ENCODE results near the gene YIPF3.

YIPF3 gene

DNA sequence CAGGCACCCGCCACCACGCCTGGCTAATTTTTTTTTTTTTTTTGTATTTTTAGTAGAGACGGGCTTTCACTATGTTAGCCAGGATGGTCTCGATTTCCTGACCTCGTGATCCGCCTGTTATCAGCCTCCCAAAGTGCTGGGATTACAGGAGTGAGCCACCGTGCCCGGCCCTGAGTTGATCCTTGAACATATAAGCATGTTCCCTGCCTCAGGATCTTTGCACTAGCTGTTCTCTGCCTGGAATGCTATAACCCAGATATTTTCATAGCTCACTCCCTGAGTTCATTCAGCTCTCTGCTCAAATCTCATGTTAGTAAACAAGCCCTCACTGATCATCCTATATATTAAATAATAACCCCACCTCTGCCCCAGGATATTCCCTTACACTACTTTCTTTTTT lies 52.4 kb downstream of the YIPF3 start:
- TF ChIP-seq SPI1 (IDR thresholded peaks at IDR 0.05; ENCODE audit: borderline replicate concordance, low read depth) (no peak), GABPA (IDR thresholded peaks at IDR 0.05; ENCODE audit: low read depth) (no peak)
- TF ChIP-seq, protein P1, sequence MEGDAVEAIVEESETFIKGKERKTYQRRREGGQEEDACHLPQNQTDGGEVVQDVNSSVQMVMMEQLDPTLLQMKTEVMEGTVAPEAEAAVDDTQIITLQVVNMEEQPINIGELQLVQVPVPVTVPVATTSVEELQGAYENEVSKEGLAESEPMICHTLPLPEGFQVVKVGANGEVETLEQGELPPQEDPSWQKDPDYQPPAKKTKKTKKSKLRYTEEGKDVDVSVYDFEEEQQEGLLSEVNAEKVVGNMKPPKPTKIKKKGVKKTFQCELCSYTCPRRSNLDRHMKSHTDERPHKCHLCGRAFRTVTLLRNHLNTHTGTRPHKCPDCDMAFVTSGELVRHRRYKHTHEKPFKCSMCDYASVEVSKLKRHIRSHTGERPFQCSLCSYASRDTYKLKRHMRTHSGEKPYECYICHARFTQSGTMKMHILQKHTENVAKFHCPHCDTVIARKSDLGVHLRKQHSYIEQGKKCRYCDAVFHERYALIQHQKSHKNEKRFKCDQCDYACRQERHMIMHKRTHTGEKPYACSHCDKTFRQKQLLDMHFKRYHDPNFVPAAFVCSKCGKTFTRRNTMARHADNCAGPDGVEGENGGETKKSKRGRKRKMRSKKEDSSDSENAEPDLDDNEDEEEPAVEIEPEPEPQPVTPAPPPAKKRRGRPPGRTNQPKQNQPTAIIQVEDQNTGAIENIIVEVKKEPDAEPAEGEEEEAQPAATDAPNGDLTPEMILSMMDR (IDR thresholded peaks at IDR 0.05; ENCODE audit: insufficient read depth, low read length) = no peak
- no peak overlapping the region for H3K4me3 ChIP-seq (replicated peaks; ENCODE audit: insufficient read depth, low read length)
- H3K27me3 ChIP-seq (ENCODE audit: insufficient read depth, poor library complexity, severe bottlenecking) = no peaks in the 10 kb centered on the region
- no peak overlapping the region for H3K27ac ChIP-seq (replicated peaks)
- no peak for DNase-seq (ENCODE audit: low read depth in 1 of 2, low spot score in 1 of 2)

DNA sequence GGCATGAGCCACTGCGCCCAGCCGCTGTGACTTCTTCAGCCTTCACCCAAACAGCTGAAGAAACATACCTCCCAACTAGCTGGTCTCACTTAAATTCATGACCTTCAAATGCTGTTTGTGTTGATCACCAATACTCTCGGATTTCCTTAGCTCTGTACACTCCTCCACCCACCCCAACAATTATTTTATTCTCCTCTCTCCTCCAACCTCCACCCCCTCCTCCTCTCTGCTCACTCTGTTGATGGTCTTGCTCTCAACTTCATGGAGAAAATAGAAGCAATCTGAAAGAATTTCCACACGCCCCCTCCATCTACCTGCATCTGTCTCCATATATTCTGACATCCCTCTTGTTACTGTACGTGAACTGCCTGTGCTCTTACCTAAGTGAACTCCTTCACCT lies 54.8 kb downstream of the YIPF3 start:
- H3K27ac ChIP-seq (replicated peaks) = no peak overlapping the region
- no peak for TF ChIP-seq GABPA (IDR thresholded peaks at IDR 0.05; ENCODE audit: low read depth)
- no peak for TF ChIP-seq POLR2AphosphoS5 (IDR thresholded peaks at IDR 0.05; ENCODE audit: low read depth)
- TF ChIP-seq, protein P2, sequence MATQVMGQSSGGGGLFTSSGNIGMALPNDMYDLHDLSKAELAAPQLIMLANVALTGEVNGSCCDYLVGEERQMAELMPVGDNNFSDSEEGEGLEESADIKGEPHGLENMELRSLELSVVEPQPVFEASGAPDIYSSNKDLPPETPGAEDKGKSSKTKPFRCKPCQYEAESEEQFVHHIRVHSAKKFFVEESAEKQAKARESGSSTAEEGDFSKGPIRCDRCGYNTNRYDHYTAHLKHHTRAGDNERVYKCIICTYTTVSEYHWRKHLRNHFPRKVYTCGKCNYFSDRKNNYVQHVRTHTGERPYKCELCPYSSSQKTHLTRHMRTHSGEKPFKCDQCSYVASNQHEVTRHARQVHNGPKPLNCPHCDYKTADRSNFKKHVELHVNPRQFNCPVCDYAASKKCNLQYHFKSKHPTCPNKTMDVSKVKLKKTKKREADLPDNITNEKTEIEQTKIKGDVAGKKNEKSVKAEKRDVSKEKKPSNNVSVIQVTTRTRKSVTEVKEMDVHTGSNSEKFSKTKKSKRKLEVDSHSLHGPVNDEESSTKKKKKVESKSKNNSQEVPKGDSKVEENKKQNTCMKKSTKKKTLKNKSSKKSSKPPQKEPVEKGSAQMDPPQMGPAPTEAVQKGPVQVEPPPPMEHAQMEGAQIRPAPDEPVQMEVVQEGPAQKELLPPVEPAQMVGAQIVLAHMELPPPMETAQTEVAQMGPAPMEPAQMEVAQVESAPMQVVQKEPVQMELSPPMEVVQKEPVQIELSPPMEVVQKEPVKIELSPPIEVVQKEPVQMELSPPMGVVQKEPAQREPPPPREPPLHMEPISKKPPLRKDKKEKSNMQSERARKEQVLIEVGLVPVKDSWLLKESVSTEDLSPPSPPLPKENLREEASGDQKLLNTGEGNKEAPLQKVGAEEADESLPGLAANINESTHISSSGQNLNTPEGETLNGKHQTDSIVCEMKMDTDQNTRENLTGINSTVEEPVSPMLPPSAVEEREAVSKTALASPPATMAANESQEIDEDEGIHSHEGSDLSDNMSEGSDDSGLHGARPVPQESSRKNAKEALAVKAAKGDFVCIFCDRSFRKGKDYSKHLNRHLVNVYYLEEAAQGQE (IDR thresholded peaks at IDR 0.05; ENCODE audit: insufficient replicate concordance, low read depth) = no peak
- TF ChIP-seq, protein P1 (IDR thresholded peaks at IDR 0.05; ENCODE audit: insufficient read depth, low read length) = no peak
- TF ChIP-seq SPI1 (IDR thresholded peaks at IDR 0.05; ENCODE audit: borderline replicate concordance, low read depth) = no peak

More for the DNA sequence above, 54.8 kb downstream of the YIPF3 start:
- no peak overlapping the region for H3K4me3 ChIP-seq (replicated peaks; ENCODE audit: insufficient read depth, low read length)
- DNase-seq (ENCODE audit: low read depth in 1 of 2, low spot score in 1 of 2) = no peak
- H3K27me3 ChIP-seq (ENCODE audit: insufficient read depth, poor library complexity, severe bottlenecking) = peaks cover under 1% of the 10 kb centered on the region

All from HL-60 (cell line).